NCI-H2107 treated with DMSO at 0.1 percent for 48 hours (cell line): ENCODE results near the gene UBE4B.
"Not testable (repeated sequence)": the region's sequence is repeated elsewhere in the genome, so short reads cannot be mapped to it uniquely, and the experiment has no call there.

Experiments used
- DNase-seq: peaks from one replicate; lab custom pipeline; 2025; ENCODE audit not compliant: unreplicated experiment; lab: John Stamatoyannopoulos, UW

UBE4B gene

DNA sequence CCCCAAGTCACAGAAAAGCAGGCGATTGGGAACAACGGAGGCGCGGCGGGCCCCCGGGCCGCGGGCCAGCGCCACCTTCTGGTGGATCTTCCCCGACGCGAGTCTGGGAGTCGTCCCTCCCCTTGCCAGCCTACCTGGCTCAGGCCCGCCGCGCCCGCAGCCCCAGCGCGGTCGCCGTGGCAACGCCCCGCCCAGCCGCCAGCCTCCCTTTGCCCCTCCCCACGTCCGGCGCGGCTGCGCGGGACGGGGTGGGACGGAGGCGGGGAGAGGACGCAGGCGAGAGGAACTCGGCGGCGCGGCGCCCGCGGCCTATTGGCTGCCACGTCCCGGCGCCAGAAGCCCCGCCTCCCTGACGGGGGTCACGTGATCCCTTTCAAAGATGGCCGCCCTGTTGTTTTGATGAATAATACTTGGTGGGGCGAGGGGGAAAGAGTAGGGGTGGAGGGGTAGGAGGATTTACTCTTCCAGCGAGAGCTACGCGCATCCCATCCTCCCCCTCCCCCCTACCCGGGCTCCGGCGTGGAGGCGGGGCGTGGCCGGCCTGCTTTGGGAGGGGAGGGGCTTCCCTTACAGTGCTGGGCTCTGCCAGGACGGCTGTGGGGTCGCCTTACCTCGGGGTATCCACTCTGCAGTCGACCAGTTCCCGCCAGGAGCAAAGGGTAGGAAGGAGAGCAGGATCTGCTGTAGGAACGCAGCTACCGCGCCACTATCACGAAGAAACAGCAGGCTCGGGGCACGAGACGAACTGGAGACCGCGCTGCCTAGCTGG lies at the start of gene UBE4B:
Gene UBE4B, plus strand, starts transcription at position 369 of the 769 bp plus-strand sequence. CDS start 713 bp downstream, outside the sequence.
- peak; percentile 32 for DNase-seq

DNA sequence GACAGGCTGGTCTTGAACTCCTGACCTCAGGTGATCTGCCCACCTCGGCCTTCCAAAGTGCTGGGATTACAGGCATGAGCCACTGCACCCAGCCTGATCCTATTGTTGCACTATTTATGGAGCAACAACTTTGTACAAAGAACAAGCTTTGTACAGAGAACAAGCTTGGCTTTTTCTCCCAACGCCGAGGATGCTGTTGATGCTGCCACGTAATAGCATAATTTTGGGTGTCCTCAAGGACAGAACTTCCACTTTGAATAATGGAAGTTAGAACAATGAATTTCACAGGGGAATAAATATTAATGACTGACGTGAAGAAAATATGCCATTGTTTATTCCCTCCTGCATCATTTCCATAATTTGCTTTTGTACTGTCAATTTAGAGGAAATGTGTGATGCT lies 48.5 kb upstream of the UBE4B start:
- DNase-seq, result no peak

DNA sequence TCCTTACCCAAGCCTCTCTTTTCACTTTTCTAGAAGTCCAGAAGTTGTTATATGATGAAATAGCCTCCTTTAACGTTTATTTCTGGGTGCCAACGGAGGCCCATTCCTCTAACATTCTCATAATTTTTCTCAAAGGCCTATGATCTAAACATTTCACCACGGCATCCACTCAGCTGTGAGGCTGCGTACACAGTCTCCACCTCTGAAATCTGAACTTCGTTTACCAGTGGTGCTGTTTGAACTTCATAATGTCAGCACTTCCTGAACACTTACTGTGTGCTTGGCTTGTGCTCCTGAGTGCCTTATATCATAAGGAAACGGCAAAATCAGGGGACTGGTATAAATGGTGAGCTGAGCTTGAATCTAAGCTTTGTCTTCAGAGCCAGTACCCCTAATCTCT lies 47.8 kb upstream of the UBE4B start:
- DNase-seq, result no peak

DNA sequence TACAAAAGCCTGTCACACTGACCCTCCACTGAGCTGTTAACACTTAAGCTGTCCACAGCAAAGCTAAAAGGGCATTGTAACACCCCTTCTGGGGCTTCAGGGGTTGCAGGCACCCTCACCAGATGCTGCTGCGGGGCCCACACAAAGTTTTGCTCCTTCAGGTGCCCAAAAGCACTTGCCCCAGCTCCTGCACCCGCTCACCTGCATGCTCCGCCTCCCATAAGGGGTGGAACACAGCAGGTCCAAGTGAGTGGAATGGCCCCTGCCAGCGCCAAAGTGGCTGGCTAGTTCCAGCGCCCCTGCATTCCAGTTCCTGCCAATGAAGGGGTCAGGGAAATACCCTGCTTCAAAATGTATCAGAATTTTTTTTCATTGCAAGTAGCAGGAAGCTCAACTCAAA lies 43.0 kb upstream of the UBE4B start:
- DNase-seq, result no peak

DNA sequence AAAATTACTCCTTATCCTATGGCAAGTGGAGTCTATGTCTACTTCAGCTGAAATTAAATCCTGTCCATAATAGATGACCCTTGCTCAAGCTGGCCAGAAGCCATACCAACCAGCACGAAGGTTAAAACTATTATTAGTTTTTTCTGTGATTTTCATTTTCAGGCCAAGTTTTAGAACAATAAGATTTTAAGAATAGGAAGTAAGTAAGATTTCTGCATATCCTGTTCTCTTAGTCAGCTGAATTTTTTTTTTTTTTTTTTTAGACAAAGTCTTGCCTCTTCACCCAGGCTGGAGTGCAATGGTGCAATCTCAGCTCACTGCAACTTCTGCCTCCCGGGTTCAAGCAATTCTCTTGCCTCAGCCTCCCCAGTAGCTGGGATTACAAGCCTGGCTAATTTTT lies 41.8 kb upstream of the UBE4B start:
- DNase-seq, result no peak

DNA sequence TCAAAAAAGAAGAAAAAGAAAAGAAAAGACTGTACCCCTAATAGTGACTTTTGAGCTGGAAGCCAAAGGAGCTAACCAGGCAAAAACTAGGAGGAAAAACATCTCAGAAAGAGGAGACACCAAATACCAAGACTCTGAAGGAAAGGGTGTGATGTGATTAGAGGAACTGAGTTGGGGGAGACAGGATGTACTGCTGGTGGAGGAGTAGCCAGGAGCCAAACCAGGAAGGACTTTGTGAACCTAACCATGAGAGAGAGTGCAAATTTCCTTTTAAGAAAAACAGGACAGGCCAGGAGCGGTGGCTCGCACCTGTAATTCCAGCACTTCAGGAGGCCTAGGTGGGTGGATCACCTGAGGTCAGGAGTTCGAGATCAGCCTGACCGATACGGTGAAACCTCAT lies 39.8 kb upstream of the UBE4B start:
- DNase-seq, result no peak

DNA sequence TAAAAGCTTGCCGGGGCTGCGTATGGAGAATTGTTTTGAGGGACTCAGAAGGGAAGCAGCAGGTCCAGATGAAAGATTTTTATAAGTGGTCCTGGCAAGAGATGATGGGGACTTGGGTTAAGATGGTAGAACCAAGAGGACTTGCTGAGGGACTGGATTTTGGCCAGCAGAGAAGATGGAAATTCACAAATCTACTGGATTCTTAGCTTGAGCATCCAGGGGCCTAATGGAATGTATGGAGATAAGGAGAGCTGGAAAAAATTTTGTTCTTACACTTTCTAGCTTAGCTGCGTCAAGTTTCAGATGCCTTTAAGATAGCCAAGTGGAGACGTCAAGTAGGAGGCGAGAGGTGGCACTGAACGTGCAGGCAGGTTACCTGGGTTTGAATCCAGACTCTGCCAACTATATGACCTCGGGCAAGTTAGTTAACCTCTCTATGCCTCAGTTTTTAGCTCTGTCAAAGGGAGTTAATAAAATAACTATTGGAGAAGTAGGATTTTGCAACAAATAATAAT lies 39.1 kb upstream of the UBE4B start:
- DNase-seq, result no peak

DNA sequence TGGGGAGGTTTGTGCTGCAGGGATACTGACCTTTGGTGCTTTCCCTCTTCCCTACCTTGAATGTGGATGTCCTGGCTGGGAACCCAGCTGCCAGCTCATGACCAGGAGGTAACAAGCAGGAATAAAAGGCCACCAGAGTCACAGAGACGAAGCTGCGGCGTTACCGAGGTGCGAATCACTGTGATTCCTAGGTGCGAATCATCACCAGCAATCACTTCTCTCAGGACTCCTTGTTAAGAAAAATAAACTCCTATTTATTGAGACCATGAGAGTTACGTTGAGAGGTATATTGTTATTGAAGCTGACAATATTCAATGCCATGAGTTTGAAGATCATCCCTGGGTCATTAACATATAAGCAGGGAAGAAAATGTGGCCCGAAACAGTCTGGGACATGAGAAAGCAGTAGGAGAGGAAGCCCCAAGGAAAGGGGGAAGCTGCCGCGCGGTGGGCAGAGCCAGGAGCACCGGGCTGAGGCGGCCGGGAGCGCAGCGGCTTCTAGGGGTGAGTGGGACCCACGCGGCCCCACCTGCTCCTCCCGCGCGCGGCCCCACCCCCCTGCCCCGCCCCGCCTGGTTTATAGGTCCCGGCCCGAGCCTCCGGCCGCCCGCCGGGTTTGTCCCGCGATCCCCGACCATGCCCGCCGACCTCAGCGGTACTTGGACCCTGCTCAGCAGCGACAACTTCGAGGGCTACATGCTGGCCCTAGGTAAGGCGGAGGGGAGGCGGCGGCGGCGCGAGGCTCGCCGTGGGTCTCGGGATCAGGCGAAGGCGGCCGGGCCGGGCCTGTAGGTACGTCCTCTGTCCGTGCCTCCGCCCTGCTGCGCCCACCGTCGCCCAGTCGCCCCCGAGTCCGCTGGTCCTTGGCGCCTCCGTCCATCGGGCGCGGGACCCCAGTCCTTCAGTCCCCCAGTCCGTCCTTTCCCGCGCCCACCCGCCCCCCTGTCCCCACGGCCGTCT lies 35.9 kb upstream of the UBE4B start, which contains the start of gene RBP7:
Gene RBP7, plus strand, starts transcription at position 605 of the 959 bp plus-strand sequence. Its CDS starts 31 bp downstream, at position 636.
- no peak for DNase-seq

DNA sequence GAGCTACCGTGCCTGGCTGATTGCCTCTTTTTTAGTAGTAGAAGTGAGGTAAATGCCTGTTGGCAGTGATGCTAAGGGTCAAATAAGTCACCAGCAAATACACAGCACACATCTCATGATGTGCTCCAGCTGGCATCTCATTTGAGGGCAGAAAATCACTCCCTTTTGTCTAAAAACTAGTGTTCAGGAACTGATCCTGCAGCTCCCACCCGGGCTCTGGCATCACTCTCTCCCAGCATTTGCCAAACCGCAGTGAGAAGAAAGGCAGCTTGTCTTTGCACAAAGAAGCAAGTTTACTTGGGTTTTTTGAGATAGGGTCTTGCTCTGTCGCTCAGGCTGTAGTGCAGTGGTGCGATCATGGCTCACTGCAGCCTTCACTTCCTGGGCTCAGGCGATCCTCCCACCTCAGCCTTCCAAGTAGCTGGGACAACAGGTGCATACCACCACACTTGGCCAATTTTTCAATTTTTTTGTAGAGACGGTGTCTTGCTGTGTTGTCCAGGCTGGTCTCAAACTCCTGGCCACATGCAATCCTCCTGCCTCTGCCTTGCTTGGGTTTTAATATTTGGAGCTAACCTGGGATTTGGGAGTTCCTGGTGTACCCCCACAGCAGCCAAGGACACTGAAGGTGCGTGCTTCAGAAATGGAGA lies 31.6 kb upstream of the UBE4B start:
- no peak for DNase-seq

DNA sequence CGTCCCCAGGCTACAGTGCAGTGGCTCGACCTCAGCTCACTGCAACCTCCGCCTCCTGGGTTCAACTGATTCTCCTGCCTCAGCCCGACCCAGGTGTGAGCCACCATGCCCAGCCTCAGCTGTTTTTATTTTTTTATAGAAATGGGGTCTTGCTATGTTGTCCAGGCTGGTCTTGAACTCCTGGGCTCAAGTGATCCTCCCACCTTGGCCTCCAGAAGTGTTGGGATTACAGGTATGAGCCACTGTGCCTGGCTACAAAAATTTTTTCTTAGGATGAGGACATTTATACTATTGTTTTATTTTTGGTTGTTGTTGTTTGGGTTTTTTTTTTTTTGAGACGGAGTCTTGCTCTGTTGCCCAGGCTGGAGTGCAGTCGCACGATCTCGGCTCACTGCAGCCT lies 27.5 kb upstream of the UBE4B start:
- DNase-seq, result not testable (repeated sequence)

DNA sequence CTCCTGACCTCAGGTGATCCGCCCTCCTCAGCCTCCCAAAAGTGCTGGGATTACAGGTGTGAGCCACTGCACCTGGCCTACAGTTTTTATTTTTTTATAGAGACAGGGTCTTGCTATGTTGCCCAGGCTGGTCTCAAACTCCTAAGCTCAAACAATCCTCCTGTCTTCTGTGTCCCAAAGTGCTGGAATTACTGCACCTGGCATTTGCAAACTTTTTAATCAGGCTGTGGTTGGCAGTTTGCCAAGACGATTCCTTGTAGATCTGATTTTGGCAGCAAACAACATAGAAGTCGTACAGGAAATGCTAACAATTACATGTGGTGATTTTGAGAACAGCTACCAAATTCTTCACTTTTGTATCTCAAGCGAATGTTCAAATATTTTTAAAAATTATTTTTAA lies 25.6 kb upstream of the UBE4B start:
- no peak for DNase-seq

DNA sequence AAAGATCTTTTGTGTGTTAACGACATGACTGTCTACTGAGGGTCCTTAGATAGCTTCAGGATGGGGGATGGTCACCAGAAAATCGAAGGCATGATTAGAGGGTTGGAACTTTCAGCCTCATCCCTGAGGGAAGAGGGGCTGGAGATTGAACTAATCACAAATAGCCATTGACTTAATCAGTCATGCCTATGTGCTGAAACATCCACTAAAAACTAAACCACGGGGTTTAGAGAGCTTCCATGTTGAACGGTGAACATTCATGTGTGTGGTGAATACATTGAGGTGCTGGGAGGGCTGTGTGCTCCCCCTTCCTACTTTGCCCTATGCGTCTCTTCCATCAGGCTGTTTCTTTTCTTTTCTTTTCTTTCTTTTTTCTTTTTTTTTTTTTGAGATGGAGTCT lies 18.7 kb upstream of the UBE4B start:
- DNase-seq, result no peak

DNA sequence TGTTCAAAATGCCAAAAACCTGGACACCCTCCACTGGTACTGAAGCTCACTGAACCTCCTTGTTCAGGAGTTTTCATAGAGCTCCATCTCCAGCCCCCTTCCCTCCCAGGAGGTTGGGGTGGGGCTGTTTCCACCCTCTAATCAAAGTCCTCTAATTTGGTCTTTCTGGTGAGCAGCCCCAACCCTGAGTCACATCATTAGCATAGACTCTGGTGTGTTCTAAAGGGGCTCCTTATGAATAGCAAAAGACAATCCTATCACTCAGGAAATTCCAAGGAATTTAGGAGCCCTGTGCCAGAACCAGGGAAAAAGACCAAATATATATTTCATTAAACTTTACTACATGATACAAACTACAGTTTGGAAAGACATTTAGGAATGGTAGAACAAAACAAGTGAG lies 13.2 kb upstream of the UBE4B start:
- no peak for DNase-seq

DNA sequence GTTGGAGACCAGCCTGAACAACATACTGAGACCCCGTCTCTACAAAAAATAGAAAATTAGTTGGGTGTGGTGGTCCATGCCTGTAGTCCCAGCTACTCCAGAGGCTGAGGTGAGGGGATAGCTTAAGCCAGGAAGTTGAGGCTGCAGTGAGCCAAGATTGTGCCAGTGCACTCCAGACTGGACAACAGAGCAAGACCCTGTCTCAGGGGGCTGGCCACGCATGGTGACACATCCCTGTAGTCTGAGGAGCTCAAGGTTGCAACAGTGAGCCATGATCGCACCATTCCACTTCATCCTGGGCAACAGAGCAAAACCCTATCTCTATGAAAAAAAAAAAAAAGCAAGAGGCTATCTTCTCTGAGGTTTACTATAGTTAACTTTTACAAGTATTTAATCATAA lies 12.7 kb upstream of the UBE4B start:
- no peak for DNase-seq

DNA sequence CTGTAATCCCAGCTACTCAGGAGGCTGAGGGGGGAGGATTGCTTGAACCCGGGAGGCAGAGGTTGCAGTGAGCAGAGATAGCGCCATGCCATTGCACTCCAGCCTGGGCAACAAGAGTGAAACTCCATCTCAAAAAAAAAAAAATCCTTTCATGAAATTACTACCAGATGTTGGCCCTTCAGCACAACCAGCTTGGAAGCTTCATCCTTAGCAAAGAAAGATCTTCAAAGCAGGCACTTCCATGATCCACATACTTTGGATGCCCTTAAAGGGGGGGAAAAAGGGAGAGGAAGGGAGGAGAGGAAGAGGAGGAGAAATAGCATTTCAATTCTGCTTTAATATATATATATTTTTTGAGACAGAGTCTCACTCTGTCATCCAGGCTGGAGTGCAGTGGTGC lies 12.1 kb upstream of the UBE4B start:
- not testable (repeated sequence) for DNase-seq

DNA sequence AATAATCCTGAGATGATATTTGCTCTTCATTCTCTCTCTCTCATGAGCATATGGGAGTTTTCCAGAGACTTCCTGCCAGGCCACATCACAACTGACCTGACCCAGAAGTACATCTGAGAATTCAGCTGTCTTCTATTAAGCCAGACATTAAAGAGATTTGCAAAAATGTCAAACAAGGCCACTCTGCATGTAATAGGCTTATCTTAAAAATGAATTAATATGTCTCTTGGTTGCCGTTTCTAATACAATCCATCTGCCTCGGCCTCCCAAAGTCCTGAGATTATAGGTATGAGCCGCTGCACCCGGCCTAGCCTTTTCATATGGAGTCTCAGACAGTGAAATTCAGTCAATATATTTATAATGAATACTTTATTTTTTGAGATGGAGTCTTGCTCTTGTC lies 10.8 kb upstream of the UBE4B start:
- not testable (repeated sequence) for DNase-seq

DNA sequence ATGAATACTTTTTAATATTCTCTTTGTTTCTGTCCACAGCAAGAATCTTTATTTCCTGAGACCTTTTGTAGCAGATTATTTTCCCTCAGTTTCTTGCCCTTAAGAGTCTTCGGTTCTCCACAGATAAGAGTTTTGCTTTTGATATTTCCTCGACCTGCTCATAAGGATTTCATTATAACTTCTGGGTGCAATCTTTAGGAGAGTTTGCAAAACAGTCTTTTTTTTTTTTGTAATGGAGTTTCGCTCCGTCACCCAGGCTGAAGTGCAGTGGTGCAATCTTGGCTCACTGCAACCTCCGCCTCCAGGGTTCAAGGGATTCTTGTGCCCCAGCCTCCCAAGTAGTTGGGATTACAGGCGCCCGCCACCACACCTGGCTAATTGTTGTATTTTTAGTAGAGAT lies 10.1 kb upstream of the UBE4B start:
- no peak for DNase-seq

DNA sequence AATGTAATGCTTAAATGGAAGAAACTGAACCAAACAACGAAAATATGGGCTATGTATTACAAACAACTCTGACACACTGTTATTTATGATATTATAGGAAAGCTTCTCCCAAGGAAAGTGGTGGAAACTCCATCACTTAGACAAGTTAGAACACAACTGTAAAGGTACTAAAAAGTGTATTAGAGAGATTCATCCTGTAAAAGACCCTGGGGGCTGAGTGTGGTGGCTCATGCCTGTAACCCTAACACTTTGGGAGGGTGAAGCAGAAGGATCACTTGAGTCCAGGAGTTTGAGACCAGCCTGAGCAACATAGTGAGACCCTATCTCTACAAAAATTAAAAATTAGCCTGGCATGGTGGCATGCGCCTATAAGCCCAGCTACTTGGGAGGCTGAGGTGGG lies 7.4 kb upstream of the UBE4B start:
- no peak for DNase-seq

DNA sequence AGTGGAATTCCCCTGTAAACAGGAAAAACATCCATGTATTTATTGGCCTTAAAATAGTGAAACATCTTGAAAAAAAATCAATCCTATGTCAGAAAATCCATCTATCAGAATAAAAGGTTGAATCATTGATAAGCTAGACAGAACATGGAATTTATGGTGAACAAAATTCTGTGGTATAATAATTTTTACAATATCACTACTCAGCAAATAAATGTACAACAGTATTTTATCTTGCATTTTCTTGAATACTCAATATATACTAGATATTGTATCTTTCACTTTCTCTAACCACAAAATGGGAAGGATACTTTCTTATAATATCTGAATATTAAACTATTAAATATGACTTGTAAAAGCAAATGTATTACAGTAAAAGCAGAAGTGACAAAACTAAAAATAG lies 5.7 kb upstream of the UBE4B start:
- DNase-seq, result no peak

DNA sequence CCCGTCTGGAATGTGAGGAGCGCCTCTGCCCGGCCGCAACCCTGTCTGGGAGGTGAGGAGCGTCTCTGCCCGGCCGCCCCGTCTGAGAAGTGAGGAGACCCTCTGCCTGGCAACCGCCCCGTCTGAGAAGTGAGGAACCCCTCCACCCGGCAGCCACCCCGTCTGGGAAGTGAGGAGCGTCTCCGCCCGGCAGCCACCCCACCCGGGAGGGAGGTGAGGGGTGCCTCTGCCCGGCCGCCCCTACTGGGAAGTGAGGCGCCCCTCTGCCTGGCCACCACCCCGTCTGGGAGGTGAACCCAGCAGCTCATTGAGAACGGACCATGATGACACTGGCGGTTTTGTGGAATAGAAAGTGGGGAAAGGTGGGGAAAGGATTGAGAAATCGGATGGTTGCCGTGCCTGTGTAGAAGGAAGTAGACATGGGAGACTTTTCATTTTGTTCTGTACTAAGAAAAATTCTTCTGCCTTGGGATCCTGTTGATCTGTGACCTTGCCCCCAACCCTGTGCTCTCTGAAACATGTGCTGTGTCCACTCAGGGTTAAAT lies 3.7 kb upstream of the UBE4B start:
- not testable (repeated sequence) for DNase-seq

DNA sequence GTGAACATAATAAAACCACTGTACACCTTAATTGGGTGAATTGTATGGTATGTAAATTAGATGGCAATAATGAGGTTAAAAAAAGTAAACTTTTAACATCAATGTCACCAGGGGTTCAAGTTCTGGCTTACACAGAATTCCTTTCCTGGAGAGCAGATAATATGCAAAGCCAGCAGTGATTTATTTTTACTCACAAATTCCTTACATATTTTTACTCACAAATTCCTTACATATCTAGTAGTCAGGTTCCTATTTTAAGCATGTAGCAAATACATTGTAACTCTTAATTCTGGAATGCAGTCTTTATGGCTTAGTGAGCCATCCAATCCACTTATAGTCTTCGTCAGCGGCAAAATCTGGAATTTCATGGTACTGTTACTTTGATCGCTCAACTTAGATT lies 1.3 kb upstream of the UBE4B start:
- no peak for DNase-seq
